ENCODE measurements around the gene ZNF518A. TPM values are rescaled to one million over a fixed set of nuclear protein-coding genes. Genes with fewer than 3 reads are reported as not detected.

Gene ZNF518A
- total RNA-seq, 1 donor from 2014 or later: 21.1 TPM

Other genes starting within 250 kb of the ZNF518A start
- not detected in 2 replicates for gene CC2D2B, start 222.3 kb upstream of the ZNF518A start, total RNA-seq
- 10.1 and 10.5 TPM in 2 replicates for gene CCNJ, start 86.7 kb upstream of the ZNF518A start, total RNA-seq
- gene BLNK, start 141.3 kb downstream of the ZNF518A start, total RNA-seq: 2.6 and 9.2 TPM in 2 replicates
- gene DNTT, start 174.1 kb downstream of the ZNF518A start, total RNA-seq: not detected in 2 replicates
- gene OPALIN, start 228.7 kb downstream of the ZNF518A start, total RNA-seq: not detected in 2 replicates